Subcutaneous adipose tissue (tissue), 4 donors: ENCODE data around the gene CASQ2. TPM values are rescaled to one million over a fixed set of nuclear protein-coding genes. Genes with fewer than 3 reads are reported as not detected.

ENCODE experiments used
- total RNA-seq, 4 donors: library from RNA; depleted of rRNA; stranded (reverse); fragments of >200 nt; gene quantifications; one replicate each; pipeline ENCODE4 v1.1.0, GENCODE V29; 2016
- TF ChIP-seq, protein P1 (sequence below): fragments of 450-650 bp; IDR thresholded peaks from one replicate; pipeline ENCODE4 v1.5.1; 2016; ENCODE audit warnings: low read depth, mild to moderate bottlenecking, control low read depth, antibody characterized with exemption, moderate library complexity

CASQ2 gene
- total RNA-seq, 4 donors from 2014 or later = 2.4 to 22.2 (median 5.4) TPM

DNA sequence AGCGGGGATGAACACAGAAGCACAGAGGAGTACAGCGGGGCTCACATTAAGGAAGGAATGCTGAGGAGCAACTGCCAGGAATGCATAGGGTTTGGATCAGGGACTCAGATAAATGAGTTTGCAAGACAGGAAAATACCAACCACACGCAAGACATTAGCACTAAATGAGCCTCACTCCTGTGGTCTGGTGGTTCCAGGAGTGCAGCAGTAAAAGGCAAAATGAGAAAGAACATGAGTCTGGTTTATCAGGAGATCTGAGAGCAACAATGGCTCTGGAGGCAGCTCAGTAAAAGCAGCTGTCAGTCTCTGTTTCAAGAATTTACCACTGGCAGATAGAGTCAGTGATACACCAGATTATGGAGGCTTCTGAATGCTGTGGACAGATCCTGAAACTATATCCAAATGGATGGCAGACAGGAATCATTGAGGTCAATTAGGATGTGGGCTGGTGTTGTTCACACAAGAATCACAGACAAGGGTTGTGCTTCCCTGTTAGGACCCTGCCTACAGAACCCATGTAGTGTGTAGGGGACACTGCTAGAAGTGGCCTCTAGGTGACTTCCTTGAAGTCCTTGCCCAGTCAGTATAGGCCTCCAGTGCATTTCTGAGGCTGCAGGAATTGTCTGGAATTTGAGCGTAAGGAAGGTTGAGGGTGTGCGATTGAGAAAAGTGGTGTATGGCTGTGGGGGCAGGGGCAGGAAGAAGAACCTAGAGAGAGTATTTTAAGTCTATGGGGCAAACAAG, 50.3 kb downstream of the CASQ2 start:
- TF ChIP-seq, protein P1, sequence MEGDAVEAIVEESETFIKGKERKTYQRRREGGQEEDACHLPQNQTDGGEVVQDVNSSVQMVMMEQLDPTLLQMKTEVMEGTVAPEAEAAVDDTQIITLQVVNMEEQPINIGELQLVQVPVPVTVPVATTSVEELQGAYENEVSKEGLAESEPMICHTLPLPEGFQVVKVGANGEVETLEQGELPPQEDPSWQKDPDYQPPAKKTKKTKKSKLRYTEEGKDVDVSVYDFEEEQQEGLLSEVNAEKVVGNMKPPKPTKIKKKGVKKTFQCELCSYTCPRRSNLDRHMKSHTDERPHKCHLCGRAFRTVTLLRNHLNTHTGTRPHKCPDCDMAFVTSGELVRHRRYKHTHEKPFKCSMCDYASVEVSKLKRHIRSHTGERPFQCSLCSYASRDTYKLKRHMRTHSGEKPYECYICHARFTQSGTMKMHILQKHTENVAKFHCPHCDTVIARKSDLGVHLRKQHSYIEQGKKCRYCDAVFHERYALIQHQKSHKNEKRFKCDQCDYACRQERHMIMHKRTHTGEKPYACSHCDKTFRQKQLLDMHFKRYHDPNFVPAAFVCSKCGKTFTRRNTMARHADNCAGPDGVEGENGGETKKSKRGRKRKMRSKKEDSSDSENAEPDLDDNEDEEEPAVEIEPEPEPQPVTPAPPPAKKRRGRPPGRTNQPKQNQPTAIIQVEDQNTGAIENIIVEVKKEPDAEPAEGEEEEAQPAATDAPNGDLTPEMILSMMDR = no peak

DNA sequence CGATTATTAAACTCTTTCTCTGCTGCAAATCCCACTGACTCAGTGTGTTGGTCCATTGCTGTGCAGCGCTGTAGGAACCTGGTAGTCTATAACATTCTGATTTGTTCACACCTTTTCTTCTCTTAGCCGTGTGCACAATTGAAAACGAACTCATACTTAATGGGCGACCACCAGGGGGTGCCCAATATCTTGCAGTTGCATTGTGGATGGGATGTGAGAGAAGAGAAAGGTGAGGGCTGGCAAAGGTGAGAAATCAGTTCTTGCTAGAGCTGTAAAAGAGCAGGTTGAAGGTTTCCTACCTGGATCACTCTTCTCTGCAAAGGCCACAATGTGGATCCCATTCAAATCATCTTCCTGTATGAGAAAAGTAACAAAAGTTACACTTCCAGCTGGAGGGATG, 51.0 kb downstream of the CASQ2 start:
- TF ChIP-seq, protein P1 = no peak

DNA sequence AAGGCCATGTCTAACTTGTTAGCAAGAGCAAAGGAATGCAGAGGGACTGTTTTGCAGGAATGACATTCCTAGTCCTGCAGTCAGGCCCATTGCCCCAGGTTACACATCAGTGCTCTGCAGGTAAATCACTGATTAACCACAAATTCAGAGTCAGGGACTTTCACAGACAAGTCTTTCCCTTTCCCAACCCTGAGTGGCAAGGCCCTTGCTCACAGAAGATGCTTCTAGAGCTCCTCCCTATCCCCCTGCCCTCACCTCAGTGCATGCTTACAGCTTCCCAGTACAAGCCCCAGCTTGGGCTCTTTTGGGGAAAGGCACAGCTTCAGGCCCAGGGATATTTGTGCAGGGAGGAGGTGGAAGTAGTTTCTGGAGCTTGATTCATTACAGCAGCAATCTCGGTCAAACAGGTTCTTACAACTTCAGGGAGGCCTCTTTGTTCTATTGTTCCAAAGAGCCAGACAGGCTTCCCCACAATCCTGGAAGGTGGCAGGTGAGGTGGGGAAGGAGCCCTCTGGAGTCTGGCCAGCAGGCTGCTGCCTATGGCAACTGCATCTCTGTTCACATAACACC, 53.9 kb downstream of the CASQ2 start:
- TF ChIP-seq, protein P1 = no peak

DNA sequence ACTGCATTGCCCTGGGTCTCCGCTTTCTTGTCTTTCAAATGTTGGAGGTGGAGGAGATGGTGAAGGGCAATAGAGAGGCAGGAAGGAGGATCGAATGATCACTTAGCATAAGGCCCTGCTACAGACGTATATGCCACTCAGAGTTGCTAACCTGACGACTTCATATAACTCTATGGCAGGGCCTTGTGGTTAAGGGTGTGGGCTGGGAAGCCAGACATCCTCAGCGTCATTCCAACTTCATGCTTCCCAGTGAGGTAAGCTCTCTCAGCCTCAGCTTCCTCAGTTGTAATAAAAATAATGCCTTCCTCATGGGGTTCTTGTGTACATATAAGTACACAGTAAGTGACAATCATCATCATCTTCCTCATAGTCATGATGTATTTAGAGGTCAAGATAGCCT, 54.6 kb downstream of the CASQ2 start:
- TF ChIP-seq, protein P1 = no peak

DNA sequence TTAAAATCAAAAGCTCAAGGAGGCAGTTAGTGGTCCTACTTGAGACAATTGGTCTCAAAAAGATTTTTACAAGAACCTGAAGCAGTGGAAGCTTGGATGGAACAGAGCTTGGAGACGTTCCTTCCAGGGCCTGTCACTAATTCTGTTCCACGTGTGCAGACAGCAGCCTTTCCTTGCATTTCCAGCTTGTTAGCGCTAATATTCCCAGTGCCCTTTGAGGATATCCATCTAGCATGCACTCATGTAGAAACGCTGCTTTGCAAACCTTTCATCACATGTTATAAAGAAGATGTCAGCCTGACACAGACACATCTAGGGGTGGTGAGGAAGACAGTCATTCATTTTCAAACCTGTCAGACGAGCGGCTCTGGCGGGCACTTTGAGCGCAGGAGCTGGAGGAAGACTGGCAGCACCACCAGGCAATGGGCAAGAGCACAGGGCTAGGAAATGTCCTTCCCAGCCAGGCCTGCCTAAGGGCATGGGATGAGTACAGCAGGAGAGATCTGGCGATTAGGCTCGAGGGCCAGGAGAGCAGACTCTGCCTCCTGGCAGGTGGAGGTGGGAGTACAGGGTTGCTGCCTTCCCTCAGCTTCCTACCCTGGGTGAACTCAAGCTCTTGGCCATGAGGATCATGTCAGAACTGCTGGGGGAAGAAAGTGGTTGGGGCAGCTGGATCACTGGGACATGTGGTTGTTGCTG, 55.5 kb downstream of the CASQ2 start:
- TF ChIP-seq, protein P1 = no peak

DNA sequence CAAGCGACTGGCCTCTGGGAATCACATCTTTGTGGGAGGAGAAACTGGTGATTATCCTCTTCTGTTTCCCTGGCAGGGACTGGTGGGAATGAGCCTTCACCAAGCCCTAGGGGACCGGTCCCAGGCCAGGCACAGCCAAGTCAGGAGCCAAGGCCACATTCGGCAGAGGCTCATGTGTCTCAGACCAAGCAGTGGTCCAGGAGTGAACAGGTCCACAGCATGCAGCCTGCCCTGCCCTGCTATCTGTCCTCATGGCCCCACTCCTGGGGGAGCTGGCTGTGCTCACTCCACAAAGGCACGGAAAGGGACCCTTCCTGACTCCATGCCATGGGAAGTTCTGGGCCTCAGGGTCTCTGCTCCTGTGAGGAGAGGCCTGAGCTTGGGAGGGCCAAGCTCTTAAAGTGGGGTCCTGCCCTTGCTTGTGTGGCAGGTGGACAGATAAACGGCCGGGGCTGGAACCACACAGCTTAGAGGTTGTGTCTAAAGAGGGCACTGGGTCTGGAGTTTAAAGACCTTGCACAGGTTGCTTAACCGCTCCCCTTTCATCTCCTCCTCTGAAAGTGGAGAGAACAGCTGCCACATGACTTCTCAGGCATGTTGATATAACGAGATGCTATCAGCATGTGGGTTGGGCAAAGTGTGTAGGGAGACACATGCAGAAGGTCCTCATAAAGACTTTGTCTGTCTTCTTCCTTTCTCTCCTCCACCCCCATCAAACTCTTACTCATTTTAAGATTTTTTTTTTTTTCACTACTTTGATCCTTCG, 57.5 kb downstream of the CASQ2 start:
- TF ChIP-seq, protein P1 = no peak
